KMS-11 (cell line): ENCODE data around the gene OGFOD1.

Source experiments
- H2AFZ ChIP-seq: fragments of 200-600 bp; sonication (generic); 2 replicates; pipeline ENCODE4 v1.6.1; 2016; ENCODE audit warnings: antibody characterized with exemption, mixed run types, low read depth
- H3K27ac ChIP-seq: fragments of 200-600 bp; sonication (generic); 2 replicates; pipeline ENCODE4 v1.6.1; 2016; ENCODE audit warnings: mild to moderate bottlenecking, mixed run types
- H3K27me3 ChIP-seq: fragments of 200-600 bp; sonication (generic); 2 replicates; pipeline ENCODE4 v1.6.1; 2017; ENCODE audit warnings: mild to moderate bottlenecking, low read depth, mixed run types, moderate library complexity; ENCODE audit not compliant: insufficient read depth
- H3K36me3 ChIP-seq: fragments of 200-600 bp; sonication (generic); 2 replicates; pipeline ENCODE4 v1.6.1; 2017; ENCODE audit warnings: mild to moderate bottlenecking, mixed run types; ENCODE audit not compliant: insufficient read depth
- H3K4me1 ChIP-seq: fragments of 200-600 bp; sonication (generic); 2 replicates; pipeline ENCODE4 v1.6.1; 2016; ENCODE audit warnings: mild to moderate bottlenecking, low read depth, mixed run types; ENCODE audit not compliant: poor library complexity, severe bottlenecking
- H3K4me2 ChIP-seq: fragments of 200-600 bp; sonication (generic); 2 replicates; pipeline ENCODE4 v1.7.0; 2016; ENCODE audit warnings: mild to moderate bottlenecking, mixed run types
- H3K4me3 ChIP-seq: fragments of 200-600 bp; sonication (generic); IDR thresholded peaks from 2 replicates; pipeline ENCODE4 v1.6.1; 2017; ENCODE audit warnings: low read depth, low read length, mixed read lengths; ENCODE audit not compliant: insufficient read depth
- H3K79me2 ChIP-seq: fragments of 200-600 bp; sonication (generic); 2 replicates; pipeline ENCODE4 v1.6.1; 2016; ENCODE audit warnings: low read depth, mixed run types; ENCODE audit not compliant: insufficient read depth
- H3K9ac ChIP-seq: fragments of 200-600 bp; sonication (generic); 2 replicates; pipeline ENCODE4 v1.6.1; 2016; ENCODE audit warnings: mild to moderate bottlenecking, mixed run types
- H4K20me1 ChIP-seq: fragments of 200-600 bp; sonication (generic); 2 replicates; pipeline ENCODE4 v1.6.1; 2016; ENCODE audit warnings: mild to moderate bottlenecking, mixed run types; ENCODE audit not compliant: insufficient read depth
- TF ChIP-seq, protein P1 (sequence below): fragments of 200-600 bp; sonication (generic); conservative IDR thresholded peaks from 2 replicates; pipeline ENCODE4 v1.6.1; 2017; ENCODE audit warnings: low read depth, mild to moderate bottlenecking, antibody characterized with exemption, low read length, moderate library complexity, mixed read lengths

OGFOD1 gene

DNA sequence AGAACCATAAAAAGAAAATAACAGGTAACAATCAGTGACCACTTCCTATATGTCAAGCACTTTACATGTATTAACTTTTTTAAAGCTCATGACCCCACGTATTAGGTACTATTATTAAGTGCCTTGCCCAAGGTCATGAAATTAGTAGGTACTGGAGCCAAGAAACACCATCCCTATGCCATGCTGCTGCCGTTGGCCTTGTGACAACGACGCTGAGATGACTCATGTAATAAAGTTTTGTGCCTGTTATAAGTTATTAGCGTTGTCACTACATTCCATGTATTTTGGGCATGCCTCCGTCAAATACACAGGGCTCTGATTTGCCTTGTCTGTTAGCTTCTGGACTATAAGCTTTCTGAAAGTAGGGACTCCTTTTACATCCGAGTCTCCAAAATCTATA, 67.1 kb downstream of the OGFOD1 start:
- TF ChIP-seq, protein P1, sequence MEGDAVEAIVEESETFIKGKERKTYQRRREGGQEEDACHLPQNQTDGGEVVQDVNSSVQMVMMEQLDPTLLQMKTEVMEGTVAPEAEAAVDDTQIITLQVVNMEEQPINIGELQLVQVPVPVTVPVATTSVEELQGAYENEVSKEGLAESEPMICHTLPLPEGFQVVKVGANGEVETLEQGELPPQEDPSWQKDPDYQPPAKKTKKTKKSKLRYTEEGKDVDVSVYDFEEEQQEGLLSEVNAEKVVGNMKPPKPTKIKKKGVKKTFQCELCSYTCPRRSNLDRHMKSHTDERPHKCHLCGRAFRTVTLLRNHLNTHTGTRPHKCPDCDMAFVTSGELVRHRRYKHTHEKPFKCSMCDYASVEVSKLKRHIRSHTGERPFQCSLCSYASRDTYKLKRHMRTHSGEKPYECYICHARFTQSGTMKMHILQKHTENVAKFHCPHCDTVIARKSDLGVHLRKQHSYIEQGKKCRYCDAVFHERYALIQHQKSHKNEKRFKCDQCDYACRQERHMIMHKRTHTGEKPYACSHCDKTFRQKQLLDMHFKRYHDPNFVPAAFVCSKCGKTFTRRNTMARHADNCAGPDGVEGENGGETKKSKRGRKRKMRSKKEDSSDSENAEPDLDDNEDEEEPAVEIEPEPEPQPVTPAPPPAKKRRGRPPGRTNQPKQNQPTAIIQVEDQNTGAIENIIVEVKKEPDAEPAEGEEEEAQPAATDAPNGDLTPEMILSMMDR, result no peak
- no peak overlapping the region for H2AFZ ChIP-seq
- H3K9ac ChIP-seq, result no peak overlapping the region
- H4K20me1 ChIP-seq, result no peaks in the 10 kb centered on the region
- no peak overlapping the region for H3K4me3 ChIP-seq
- no peaks in the 10 kb centered on the region for H3K36me3 ChIP-seq
- no peaks in the 10 kb centered on the region for H3K27me3 ChIP-seq
- no peak overlapping the region for H3K4me2 ChIP-seq
- H3K27ac ChIP-seq, result no peak overlapping the region
- H3K79me2 ChIP-seq, result no peaks in the 10 kb centered on the region
- H3K4me1 ChIP-seq, result peaks cover 8% of the 10 kb centered on the region

DNA sequence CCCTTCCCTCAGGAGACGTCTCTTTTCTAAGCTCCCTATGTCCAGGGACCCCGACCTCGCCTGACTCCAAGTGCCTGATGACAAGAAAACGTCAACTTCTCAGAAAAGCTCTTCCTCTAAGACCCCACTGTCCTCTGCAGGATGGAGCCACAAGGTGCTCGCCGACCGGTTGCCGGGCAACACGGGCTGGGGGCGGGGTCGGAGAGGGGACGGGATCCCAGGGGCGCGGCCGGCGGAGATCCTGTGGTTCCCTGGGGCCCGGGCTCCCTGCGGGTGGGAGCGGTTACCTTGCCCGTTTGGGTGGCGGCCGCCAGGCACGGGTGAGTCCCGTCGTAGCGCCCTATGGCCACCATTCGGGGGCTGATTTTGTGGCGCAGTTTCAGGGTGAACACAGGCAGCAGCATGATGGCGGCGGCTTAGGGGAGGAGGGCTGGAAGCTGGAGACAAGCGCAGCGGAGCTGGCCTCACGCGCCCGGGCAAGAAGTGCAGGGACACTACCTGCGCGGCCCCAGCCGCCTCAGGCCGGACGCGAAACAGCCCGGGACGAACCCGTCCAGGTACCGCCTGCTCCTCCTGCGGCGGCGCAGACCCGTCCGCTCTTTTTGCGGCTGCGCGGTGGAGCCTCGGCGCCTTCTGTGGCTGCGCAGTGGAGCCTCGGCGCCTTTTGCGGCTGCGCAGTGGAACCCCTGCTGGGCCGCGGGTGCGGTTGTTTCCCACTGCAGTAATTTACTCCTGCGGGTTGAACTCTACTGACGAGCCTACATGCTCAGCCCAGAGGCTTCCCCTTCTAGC, 68.3 kb downstream of the OGFOD1 start, which contains the start of gene BBS2:
Gene BBS2, minus strand, starts transcription at position 566 of the 792 bp plus-strand sequence. Its CDS starts 162 bp downstream, at position 404.
- H3K27ac ChIP-seq, result peak within 1 kb of the TSS; percentile 11; the same call in 1 of the 2 replicates
- no peaks in the 10 kb centered on the region for H4K20me1 ChIP-seq
- H3K4me2 ChIP-seq, result peak within 1 kb of the TSS; percentile 68
- no peaks in the 10 kb centered on the region for H3K36me3 ChIP-seq
- H3K4me1 ChIP-seq, result peaks cover 8% of the 10 kb centered on the region
- no peaks in the 10 kb centered on the region for H3K27me3 ChIP-seq
- peak within 1 kb of the TSS; percentile 27; the same call in 1 of the 2 replicates for H3K9ac ChIP-seq
- peak within 1 kb of the TSS; percentile 81 for H2AFZ ChIP-seq
- TF ChIP-seq, protein P1, result no peak
- H3K79me2 ChIP-seq, result no peaks in the 10 kb centered on the region
- no peak within 1 kb of the TSS for H3K4me3 ChIP-seq

DNA sequence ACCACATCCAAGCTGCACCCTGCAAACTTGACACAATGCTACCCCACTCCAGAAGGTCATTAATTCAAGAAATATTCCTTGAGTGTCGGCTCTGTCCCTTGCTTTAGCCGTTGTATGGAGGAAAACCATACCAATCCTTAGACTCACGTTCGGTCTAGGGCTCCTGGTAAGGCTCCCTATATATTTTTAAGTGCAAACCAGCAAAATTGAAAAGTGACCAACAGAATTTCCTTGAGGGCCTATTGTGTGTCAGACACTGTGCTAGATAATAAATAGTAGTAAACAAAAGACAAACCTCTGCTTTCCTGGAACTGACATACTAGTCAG, 68.9 kb downstream of the OGFOD1 start:
- Histone ChIP-seq H3K36me3 (no peaks in the 10 kb centered on the region), H3K27ac (peak overlapping the region; percentile 11; the same call in 1 of the 2 replicates), H3K4me3 (no peak overlapping the region), H3K9ac (peak overlapping the region; percentile 27; the same call in 1 of the 2 replicates), H3K27me3 (no peaks in the 10 kb centered on the region), H4K20me1 (no peaks in the 10 kb centered on the region), H3K79me2 (no peaks in the 10 kb centered on the region), H3K4me2 (peak overlapping the region; percentile 68), H3K4me1 (peaks cover 8% of the 10 kb centered on the region), H2AFZ (peak overlapping the region; percentile 81)
- TF ChIP-seq, protein P1, result no peak

DNA sequence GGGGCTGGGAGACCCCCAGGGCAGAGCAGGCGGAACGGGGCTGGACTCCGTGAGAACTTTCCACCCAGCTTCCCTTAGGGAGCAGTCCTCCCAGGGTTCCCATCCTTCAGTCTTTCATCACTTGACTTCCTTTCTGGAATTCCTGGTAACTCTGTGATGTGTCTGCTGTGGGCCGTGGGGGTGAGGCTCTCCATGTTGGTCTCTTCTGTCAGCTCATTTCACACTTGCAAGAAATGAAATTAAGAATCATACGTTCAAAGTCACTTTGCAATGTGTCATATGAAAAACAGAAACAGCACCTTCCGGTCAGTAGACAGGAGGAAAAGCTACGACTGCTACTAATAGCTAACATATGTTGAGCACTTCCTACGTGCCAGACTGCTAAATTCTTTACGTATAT, 73.9 kb downstream of the OGFOD1 start:
- Histone ChIP-seq H3K27me3 (no peaks in the 10 kb centered on the region), H3K27ac (no peak overlapping the region), H3K9ac (no peak overlapping the region), H3K4me1 (peaks cover 5% of the 10 kb centered on the region), H3K79me2 (no peaks in the 10 kb centered on the region), H3K4me3 (no peak overlapping the region), H4K20me1 (no peaks in the 10 kb centered on the region), H2AFZ (no peak overlapping the region), H3K36me3 (no peaks in the 10 kb centered on the region), H3K4me2 (no peak overlapping the region)
- TF ChIP-seq, protein P1, result no peak
